ENCODE measurements around the gene LAMP1. TPM values are rescaled to one million over a fixed set of nuclear protein-coding genes. Genes with fewer than 3 reads are reported as not detected.
A peak's percentile ranks its signal among the peaks of the same experiment; 100 is the strongest.

The LAMP1 gene
- total RNA-seq, 1 experiment from 2014 or later = 29.7 TPM

DNA sequence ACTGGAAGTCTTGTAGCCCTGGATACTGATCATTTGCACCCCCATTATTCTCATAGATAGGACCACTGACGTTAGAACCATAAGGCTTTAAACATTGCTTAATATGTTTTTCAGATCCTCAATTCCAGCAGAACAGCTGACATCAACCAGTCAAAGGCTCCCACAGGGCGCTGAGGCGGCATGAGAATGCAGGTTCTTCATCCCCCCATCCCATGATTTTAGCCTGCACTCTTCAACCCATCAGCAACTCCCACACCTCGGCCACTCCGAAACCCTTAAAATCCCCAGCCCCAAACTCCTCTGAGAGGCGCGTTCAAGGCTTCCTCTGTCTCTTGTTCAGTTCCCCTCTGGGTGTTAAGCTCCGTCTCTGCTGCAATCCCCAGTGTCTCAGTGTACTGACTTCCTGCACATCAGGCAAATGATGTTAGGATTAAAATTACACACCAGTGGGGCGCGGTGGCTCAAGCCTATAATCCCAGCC lies 24.3 kb upstream of the LAMP1 start:
- H2AFZ ChIP-seq (ENCODE audit: low read length) = no peak overlapping the region

GRCh38 chr13:113273321-113273720 lies 23.7 kb upstream of the LAMP1 start:
- no peak overlapping the region for H2AFZ ChIP-seq (ENCODE audit: low read length)
- no peak overlapping the region for H3K9ac ChIP-seq (ENCODE audit: low read length)
- no peaks in the 10 kb centered on the region for H3K27me3 ChIP-seq (ENCODE audit: low read length)
- H3K4me1 ChIP-seq (ENCODE audit: low read length) = peaks cover 22% of the 10 kb centered on the region
- no peaks in the 10 kb centered on the region for H3K9me2 ChIP-seq (replicated peaks; ENCODE audit: insufficient read depth, low read length)
- H3K36me3 ChIP-seq (ENCODE audit: insufficient read depth, low read length) = 0 out of 2 replicates have a peak, but pooled peaks cover 15% of the 10 kb centered on the region
- no peaks in the 10 kb centered on the region for H3K9me3 ChIP-seq (ENCODE audit: low read length)
- peak overlapping the region; percentile 46 for H3K4me2 ChIP-seq (ENCODE audit: low read depth, low read length, poor library complexity, severe bottlenecking)
- no peaks in the 10 kb centered on the region for H3K79me2 ChIP-seq (ENCODE audit: low read length)
- H3K27ac ChIP-seq (ENCODE audit: low read length) = peak overlapping the region; percentile 90
- no peaks in the 10 kb centered on the region for H4K20me1 ChIP-seq (ENCODE audit: insufficient read depth, low read depth, low read length)
- DNase-seq = no peak
- no peak overlapping the region for H3K4me3 ChIP-seq (ENCODE audit: low read length)

More for the DNA sequence above, 24.3 kb upstream of the LAMP1 start:
- H3K79me2 ChIP-seq (ENCODE audit: low read length) = no peaks in the 10 kb centered on the region
- H3K27ac ChIP-seq (ENCODE audit: low read length) = peak overlapping the region; percentile 90
- no peaks in the 10 kb centered on the region for H3K9me3 ChIP-seq (ENCODE audit: low read length)
- H3K4me2 ChIP-seq (ENCODE audit: low read depth, low read length, poor library complexity, severe bottlenecking) = peak overlapping the region; percentile 46
- H4K20me1 ChIP-seq (ENCODE audit: insufficient read depth, low read depth, low read length) = no peaks in the 10 kb centered on the region
- H3K36me3 ChIP-seq (ENCODE audit: insufficient read depth, low read length) = 0 out of 2 replicates have a peak, but pooled peaks cover 15% of the 10 kb centered on the region
- H3K4me1 ChIP-seq (ENCODE audit: low read length) = peaks cover 22% of the 10 kb centered on the region
- peak overlapping the region; percentile 35; the same call in 1 of the 2 replicates for H3K4me3 ChIP-seq (ENCODE audit: low read length)
- peak overlapping the region; percentile 60 for H3K9ac ChIP-seq (ENCODE audit: low read length)
- peak; percentile 74 for DNase-seq
- no peaks in the 10 kb centered on the region for H3K9me2 ChIP-seq (replicated peaks; ENCODE audit: insufficient read depth, low read length)
- H3K27me3 ChIP-seq (ENCODE audit: low read length) = no peaks in the 10 kb centered on the region

DNA sequence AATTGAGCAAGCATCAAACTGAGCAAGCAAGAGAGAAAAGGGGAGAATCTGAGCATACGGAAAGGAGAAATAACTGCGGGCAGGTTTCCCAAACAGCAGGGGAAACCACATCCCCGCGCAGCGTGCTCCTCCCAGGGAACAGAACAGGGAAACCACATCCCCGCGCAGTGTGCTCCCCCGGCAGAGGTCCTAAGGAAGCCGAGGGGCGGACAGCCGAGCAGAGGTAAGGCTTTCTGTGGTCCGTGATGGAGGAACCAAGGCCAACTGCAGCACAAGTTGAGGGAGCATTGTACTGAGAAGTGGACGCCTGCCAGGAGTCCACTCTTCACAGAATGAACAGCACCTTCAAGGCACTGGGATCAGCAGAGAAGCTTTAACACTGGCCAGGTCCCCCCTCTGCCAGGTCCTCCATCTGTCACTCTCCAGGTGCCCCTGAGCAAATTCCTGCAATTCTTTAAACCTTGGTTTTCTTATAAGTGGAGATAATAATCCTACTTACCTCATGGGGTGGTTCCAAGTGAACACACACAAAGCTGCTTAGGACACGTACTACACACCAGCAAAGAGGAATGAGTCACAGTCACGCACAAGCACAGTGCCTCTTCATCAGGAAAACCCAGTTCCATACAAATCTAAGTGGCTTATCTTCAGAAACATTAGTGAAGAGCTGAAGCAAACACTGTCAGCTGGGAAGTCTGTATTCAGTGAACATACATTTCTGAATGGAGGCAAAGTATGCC lies 23.0 kb upstream of the LAMP1 start:
- Histone ChIP-seq H4K20me1 (ENCODE audit: insufficient read depth, low read depth, low read length) (no peaks in the 10 kb centered on the region), H3K9ac (ENCODE audit: low read length) (no peak overlapping the region)

GRCh38 chr13:113274721-113275120 lies 22.3 kb upstream of the LAMP1 start:
- DNase-seq = no peak
- Histone ChIP-seq H3K4me1 (ENCODE audit: low read length) (peaks cover 22% of the 10 kb centered on the region), H3K4me3 (ENCODE audit: low read length) (no peak overlapping the region), H3K79me2 (ENCODE audit: low read length) (no peaks in the 10 kb centered on the region), H3K36me3 (ENCODE audit: insufficient read depth, low read length) (0 out of 2 replicates have a peak, but pooled peaks cover 15% of the 10 kb centered on the region), H2AFZ (ENCODE audit: low read length) (no peak overlapping the region), H3K27ac (ENCODE audit: low read length) (no peak overlapping the region), H4K20me1 (ENCODE audit: insufficient read depth, low read depth, low read length) (no peaks in the 10 kb centered on the region), H3K9me2 (replicated peaks; ENCODE audit: insufficient read depth, low read length) (no peaks in the 10 kb centered on the region), H3K9ac (ENCODE audit: low read length) (no peak overlapping the region), H3K27me3 (ENCODE audit: low read length) (no peaks in the 10 kb centered on the region), H3K9me3 (ENCODE audit: low read length) (no peaks in the 10 kb centered on the region), H3K4me2 (ENCODE audit: low read depth, low read length, poor library complexity, severe bottlenecking) (no peak overlapping the region)

More for the DNA sequence above, 23.0 kb upstream of the LAMP1 start:
- H3K27me3 ChIP-seq (ENCODE audit: low read length) = no peaks in the 10 kb centered on the region
- H3K27ac ChIP-seq (ENCODE audit: low read length) = peak overlapping the region; percentile 90; the same call in 1 of the 2 replicates
- no peaks in the 10 kb centered on the region for H3K79me2 ChIP-seq (ENCODE audit: low read length)
- H3K9me3 ChIP-seq (ENCODE audit: low read length) = no peaks in the 10 kb centered on the region
- no peaks in the 10 kb centered on the region for H3K9me2 ChIP-seq (replicated peaks; ENCODE audit: insufficient read depth, low read length)
- no peak overlapping the region for H3K4me3 ChIP-seq (ENCODE audit: low read length)
- 0 out of 2 replicates have a peak, but pooled peaks cover 13% of the 10 kb centered on the region for H3K36me3 ChIP-seq (ENCODE audit: insufficient read depth, low read length)
- peaks cover 22% of the 10 kb centered on the region for H3K4me1 ChIP-seq (ENCODE audit: low read length)
- H2AFZ ChIP-seq (ENCODE audit: low read length) = no peak overlapping the region
- no peak overlapping the region for H3K4me2 ChIP-seq (ENCODE audit: low read depth, low read length, poor library complexity, severe bottlenecking)
- DNase-seq = no peak

- H3K9me2 ChIP-seq (replicated peaks; ENCODE audit: insufficient read depth, low read length) = no peaks in the 10 kb centered on the region
- 0 out of 2 replicates have a peak, but pooled peaks cover 15% of the 10 kb centered on the region for H3K36me3 ChIP-seq (ENCODE audit: insufficient read depth, low read length)
- H3K4me2 ChIP-seq (ENCODE audit: low read depth, low read length, poor library complexity, severe bottlenecking) = no peak overlapping the region
- no peaks in the 10 kb centered on the region for H3K27me3 ChIP-seq (ENCODE audit: low read length)
- peaks cover 22% of the 10 kb centered on the region for H3K4me1 ChIP-seq (ENCODE audit: low read length)
- H3K27ac ChIP-seq (ENCODE audit: low read length) = no peak overlapping the region
- H4K20me1 ChIP-seq (ENCODE audit: insufficient read depth, low read depth, low read length) = no peaks in the 10 kb centered on the region
- H3K79me2 ChIP-seq (ENCODE audit: low read length) = no peaks in the 10 kb centered on the region
- peak; percentile 61 for DNase-seq
- H3K9ac ChIP-seq (ENCODE audit: low read length) = no peak overlapping the region
- no peak overlapping the region for H2AFZ ChIP-seq (ENCODE audit: low read length)
- no peaks in the 10 kb centered on the region for H3K9me3 ChIP-seq (ENCODE audit: low read length)
- H3K4me3 ChIP-seq (ENCODE audit: low read length) = no peak overlapping the region
These were observed 21.7 kb upstream of the LAMP1 start for GRCh38 chr13:113275387-113275786.

GRCh38 chr13:113280126-113280525 lies 16.9 kb upstream of the LAMP1 start:
- Histone ChIP-seq H3K4me1 (ENCODE audit: low read length) (no peaks in the 10 kb centered on the region), H3K36me3 (ENCODE audit: insufficient read depth, low read length) (0 out of 2 replicates have a peak, but pooled peaks cover 10% of the 10 kb centered on the region), H3K27me3 (ENCODE audit: low read length) (no peaks in the 10 kb centered on the region), H3K4me2 (ENCODE audit: low read depth, low read length, poor library complexity, severe bottlenecking) (no peak overlapping the region), H3K79me2 (ENCODE audit: low read length) (no peaks in the 10 kb centered on the region), H3K9me2 (replicated peaks; ENCODE audit: insufficient read depth, low read length) (no peaks in the 10 kb centered on the region), H3K27ac (ENCODE audit: low read length) (no peak overlapping the region), H3K9ac (ENCODE audit: low read length) (no peak overlapping the region), H4K20me1 (ENCODE audit: insufficient read depth, low read depth, low read length) (no peaks in the 10 kb centered on the region), H3K9me3 (ENCODE audit: low read length) (no peaks in the 10 kb centered on the region), H3K4me3 (ENCODE audit: low read length) (no peak overlapping the region), H2AFZ (ENCODE audit: low read length) (no peak overlapping the region)
- DNase-seq = no peak

GRCh38 chr13:113283904-113284303 lies 13.1 kb upstream of the LAMP1 start:
- no peaks in the 10 kb centered on the region for H3K79me2 ChIP-seq (ENCODE audit: low read length)
- no peaks in the 10 kb centered on the region for H4K20me1 ChIP-seq (ENCODE audit: insufficient read depth, low read depth, low read length)

DNA sequence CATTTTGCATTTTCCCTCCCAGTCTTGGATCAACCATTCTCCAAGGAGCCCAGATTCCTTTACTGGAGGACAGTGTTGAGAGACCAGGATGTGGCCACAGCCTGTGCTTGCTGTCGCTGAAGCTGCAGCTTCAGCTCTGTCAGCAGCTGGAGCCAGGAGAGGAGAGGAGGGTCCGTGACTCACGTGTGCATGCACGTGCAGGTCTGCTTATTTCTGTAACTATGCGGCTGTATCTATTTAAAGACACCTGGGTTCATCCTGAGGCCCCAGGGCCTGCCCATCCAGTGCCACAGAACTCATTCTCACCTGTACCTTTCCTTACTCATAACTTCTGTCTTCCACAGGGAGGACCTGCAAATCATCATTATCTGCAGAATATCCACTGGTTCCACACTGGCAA lies 8.2 kb upstream of the LAMP1 start:
- no peaks in the 10 kb centered on the region for H3K36me3 ChIP-seq (ENCODE audit: insufficient read depth, low read length)
- H3K4me1 ChIP-seq (ENCODE audit: low read length) = peaks cover 20% of the 10 kb centered on the region
- no peaks in the 10 kb centered on the region for H3K9me2 ChIP-seq (replicated peaks; ENCODE audit: insufficient read depth, low read length)
- H3K27me3 ChIP-seq (ENCODE audit: low read length) = no peaks in the 10 kb centered on the region
- no peak for DNase-seq
- no peak overlapping the region for H3K9ac ChIP-seq (ENCODE audit: low read length)
- H3K4me3 ChIP-seq (ENCODE audit: low read length) = no peak overlapping the region
- H3K4me2 ChIP-seq (ENCODE audit: low read depth, low read length, poor library complexity, severe bottlenecking) = no peak overlapping the region
- H3K9me3 ChIP-seq (ENCODE audit: low read length) = no peaks in the 10 kb centered on the region
- H4K20me1 ChIP-seq (ENCODE audit: insufficient read depth, low read depth, low read length) = no peaks in the 10 kb centered on the region
- no peak overlapping the region for H2AFZ ChIP-seq (ENCODE audit: low read length)
- H3K27ac ChIP-seq (ENCODE audit: low read length) = no peak overlapping the region
- H3K79me2 ChIP-seq (ENCODE audit: low read length) = no peaks in the 10 kb centered on the region

More at GRCh38 chr13:113283904-113284303, 13.1 kb upstream of the LAMP1 start:
- Histone ChIP-seq H3K4me3 (ENCODE audit: low read length) (no peak overlapping the region), H3K4me2 (ENCODE audit: low read depth, low read length, poor library complexity, severe bottlenecking) (no peak overlapping the region), H3K9me2 (replicated peaks; ENCODE audit: insufficient read depth, low read length) (no peaks in the 10 kb centered on the region), H3K27me3 (ENCODE audit: low read length) (no peaks in the 10 kb centered on the region), H3K36me3 (ENCODE audit: insufficient read depth, low read length) (0 out of 2 replicates have a peak, but pooled peaks cover 2% of the 10 kb centered on the region), H3K27ac (ENCODE audit: low read length) (no peak overlapping the region), H3K4me1 (ENCODE audit: low read length) (peaks cover 7% of the 10 kb centered on the region), H3K9me3 (ENCODE audit: low read length) (no peaks in the 10 kb centered on the region), H3K9ac (ENCODE audit: low read length) (no peak overlapping the region), H2AFZ (ENCODE audit: low read length) (no peak overlapping the region)
- DNase-seq = no peak
